ENCODE results near the gene GNG4. TPM values are rescaled to one million over a fixed set of nuclear protein-coding genes. Genes with fewer than 3 reads are reported as not detected.

GNG4 gene
- total RNA-seq, 1 donor from 2014 or later = 0.64 TPM

DNA sequence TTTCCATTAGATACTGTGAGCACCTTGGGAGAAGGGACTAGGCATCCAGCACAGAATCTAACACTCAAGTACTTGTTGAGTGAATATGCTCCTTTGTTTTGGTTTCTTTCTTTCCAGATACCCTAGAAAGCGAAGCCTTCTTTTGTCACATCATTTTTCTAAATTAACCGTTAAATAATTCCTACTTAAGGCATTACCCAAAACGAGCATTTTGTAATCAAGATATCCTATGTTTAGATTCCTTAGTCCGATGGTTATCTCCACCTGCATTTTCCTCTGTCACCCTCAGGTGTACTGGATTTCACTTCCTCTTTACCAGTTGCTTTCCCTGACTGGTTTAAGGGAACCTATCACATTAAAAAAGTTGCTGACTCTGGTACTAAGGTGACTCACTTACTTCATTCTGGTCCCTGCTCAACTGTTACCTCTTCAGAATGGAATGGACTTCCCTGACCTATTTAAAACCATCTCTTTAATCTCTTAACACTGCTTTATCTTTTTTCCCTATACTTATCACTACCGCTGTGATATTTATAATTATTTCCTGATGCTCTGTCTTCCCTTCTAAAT lies 148.5 kb downstream of the GNG4 start:
- DNase-seq (ENCODE audit: low spot score) = no peak

Other genes with a start within 250 kb of the GNG4 start
- 23.4 TPM for gene B3GALNT2, start 145.3 kb downstream of the GNG4 start, total RNA-seq
- 38.5 TPM for gene LYST, start 217.1 kb upstream of the GNG4 start, total RNA-seq